GM10847 (cell line): Measurements from ENCODE around the gene C20orf202.

ENCODE experiments used
- POLR2A ChIP-seq: IDR thresholded peaks from 2 replicates; pipeline ENCODE4 v1.6.1; 2011; ENCODE audit not compliant: insufficient read length; ENCODE audit errors: extremely low read depth

C20orf202 gene

GRCh38 chr20:1212607-1213396 lies 9.5 kb downstream of the C20orf202 start:
- no peak for TF ChIP-seq POLR2A

DNA sequence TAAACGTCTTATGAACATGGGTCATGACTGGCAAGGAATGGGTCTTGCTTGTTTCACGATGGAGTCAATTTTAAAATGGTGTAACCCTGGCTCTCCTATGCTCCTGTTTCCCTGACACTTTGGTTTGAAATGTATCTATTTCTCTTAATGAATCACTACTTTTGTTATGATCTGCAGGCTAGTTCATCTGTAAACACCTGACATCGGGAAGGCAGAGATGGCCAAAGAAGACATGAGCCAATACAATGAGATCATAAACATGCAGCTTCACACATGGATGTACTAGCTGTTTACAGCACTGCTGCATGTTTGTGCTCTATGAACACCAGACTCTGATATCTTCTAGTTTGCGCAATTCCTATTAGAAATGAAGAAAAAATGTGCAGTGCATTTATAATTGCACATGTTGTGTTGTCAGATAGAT lies 11.6 kb downstream of the C20orf202 start:
- TF ChIP-seq POLR2A, result no peak

DNA sequence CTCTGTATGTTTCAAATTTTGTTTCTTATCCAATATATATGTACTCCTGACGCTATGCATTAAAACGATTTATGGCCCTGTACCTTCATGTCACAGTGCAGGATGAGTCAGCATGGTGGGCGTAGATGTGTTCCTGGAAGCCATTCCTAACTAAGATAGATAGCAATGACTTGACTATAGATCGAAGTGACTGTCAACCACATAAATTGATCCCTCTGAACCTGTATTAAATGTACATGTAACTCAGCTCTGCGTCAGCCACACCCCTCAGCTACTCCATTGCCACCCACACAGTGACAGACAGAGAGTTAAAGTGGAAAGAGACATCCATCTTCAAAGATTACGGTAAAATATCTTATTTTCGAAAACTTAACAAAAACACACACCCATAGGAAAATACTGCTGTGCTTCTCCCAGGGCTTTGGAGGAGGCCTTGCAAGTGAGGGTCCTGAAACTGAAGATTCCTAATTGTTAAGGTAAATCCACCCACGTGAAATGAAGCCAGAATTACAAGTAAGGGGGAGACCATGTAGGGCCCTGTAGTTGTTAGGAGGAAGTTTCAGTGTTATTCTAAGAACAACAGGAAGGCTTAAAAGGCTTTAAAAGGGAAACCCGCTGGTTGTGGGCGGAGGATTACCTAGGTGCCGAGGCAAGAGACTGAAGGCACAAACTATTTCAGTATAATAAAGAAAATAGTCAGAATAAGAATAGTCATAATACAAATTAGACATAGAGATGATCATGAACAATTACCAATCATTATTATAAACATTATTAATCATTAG lies 12.3 kb downstream of the C20orf202 start:
- TF ChIP-seq POLR2A, result no peak

- TF ChIP-seq POLR2A, result no peak
Measured at GRCh38 chr20:1224205-1224890, 21.1 kb downstream of the C20orf202 start.

DNA sequence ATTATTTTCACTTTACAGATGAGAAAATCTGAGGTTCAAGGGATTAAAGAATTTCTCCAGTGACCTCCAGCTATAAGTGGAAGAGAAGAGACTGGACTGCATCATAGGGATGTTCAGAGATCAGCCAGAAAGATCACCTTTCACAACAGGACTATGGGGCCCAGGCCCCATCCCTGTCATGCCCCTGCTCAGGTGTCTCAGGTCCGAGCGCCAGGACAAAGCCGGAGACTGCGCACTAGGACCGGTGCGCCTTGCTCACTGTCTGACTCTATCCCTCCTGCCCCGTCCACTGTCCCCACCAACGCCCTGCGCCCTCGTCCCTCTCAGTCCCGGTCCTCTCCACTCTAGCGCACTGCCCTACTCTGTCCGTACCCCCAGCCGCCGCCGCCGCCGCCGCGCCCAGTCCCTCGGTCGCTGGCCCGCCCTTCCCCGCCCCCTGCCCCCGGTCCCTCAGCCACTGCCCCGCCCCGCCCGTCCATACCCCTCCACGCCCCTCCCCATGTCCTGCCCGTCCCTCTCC lies 22.1 kb downstream of the C20orf202 start:
- TF ChIP-seq POLR2A, result no peak

DNA sequence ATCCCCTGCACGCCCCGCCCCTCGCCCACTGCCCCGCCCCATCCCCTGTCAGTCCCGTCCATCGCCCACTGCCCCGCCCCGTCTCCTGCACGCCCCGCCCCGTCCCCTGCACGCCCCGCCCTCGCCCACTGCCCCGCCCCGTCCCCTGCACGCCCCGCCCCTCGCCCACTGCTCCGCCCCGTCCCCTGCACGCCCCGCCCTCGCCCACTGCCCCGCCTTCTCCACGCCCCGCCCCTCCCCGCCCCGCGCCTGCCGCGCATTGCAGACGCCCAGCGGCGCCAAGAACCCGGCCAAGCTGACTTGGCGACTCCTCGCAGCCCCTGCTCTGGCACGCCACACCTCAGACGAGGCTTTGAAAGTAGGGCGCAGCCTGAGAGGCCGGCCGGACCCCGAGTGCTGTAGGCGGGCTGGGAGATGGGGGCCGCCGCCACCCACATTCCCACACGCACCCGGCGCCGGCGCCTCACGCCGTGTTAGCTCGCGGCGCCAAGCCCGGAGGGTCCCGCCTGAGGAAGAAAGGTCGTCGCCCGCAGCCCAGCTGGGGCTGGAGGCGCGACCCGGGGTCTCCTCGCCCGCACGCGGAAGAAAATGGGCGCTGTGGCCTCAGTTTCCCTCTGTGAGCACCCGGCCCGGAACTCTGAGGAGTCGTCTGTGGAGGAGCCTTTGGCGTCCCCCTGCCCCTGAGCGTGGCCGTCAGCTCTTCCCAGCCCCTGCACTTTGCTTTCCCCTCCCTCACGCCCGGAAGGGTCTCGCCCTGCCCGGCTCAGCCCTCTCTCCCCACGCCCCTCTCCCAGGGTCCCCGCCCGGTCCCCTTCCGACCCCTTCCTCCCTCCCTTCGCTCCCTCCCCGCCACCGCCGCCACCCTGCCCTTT lies 22.8 kb downstream of the C20orf202 start, which contains the start of gene RAD21L1:
Gene RAD21L1 (plus strand): TSS at position 262 of the 872 bp plus-strand sequence. CDS start 2,410 bp downstream, outside the sequence.
- TF ChIP-seq POLR2A, result no peak

DNA sequence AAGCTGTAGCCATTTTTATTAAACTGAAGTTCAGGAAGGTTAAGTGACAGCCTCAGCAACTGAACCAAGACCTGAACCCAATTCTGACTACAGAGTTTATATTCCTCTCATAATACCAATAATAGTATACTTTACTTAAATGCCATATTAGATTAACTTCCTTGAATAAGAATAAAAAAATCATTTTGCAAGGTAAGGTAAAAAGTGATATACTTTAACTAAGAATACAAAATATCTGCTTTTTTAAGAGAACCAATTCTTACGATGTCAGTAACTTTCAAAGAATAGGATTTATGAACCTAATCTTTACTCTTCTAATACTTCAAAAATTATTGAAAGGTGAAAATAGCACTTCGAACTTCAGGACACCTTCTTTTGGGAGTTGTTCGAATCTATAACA lies 26.3 kb downstream of the C20orf202 start:
- TF ChIP-seq POLR2A, result no peak

DNA sequence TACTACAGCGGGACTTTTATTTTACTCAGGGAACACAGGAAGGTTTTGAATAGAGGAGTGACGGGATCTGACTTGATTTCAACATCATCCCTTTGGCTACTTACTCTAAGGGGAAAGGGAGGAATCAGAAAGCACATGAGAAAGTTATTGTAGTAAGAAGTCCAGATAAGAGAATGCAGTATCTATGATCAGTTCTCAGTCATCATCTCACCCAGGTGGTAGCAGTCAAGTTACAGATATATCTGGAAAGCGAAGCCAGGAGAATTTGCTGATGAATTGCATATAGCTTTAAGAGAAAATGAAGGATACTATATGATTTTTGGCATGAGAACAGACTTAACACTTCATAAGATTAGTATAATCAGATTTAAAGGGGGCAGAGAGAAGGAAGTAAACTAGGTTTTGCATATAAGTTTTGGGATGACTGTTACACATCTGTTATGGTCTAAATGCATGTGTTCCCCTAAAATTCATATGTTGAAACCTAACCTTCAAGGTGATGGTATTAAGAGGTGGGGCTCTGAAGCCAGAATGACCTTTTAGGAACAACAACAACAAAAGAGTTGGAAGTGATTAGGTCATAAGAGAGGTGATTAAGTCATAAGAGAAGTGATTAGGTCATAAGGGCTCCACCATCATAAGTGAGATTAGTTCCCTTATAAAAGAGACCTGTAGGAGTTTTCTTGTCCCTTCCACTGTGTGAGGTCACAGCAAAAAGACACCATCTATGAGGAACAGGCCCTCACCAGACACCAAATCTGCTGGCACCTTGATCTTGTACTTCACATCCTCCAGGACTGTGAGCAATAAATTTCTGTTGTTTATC lies 29.2 kb downstream of the C20orf202 start:
- no peak for TF ChIP-seq POLR2A

DNA sequence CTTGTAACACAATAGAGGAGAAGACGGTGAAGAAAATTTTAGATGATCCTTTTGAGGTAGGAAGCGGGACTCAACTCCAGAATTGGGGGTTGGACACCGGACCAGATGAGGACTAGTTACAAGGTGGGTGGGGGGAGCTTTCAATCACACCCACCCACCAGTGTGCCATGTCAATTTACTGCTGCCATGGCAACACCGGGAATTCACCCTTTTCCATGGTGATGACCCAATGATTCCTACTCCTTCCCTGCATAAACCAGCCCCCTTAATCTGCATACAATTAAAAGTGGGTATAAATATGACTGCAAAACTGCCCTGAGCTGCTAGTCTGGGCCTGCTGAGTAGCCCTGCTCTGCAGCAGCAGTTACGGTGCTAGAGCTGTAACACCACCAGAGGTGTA lies 37.3 kb downstream of the C20orf202 start:
- no peak for TF ChIP-seq POLR2A

GRCh38 chr20:1241456-1241855 lies 38.2 kb downstream of the C20orf202 start:
- no peak for TF ChIP-seq POLR2A

- TF ChIP-seq POLR2A, result no peak
Measured at GRCh38 chr20:1242099-1242498, 38.8 kb downstream of the C20orf202 start.

DNA sequence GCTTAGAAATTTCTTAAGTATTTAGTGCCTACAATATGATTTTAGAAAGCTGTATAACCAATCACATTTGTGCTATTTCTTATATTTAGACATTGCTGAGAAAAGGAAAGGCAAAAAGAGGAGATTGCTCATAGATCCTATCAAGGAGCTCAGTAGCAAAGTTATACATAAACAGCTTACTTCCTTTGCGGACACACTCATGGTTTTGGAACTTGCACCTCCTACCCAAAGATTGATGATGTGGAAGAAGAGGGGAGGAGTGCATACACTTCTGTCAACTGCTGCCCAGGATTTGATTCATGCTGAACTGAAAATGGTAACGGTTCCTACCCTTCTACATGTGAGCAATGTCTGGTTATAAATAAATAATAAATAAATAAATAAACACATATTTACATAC lies 39.3 kb downstream of the C20orf202 start:
- no peak for TF ChIP-seq POLR2A

GRCh38 chr20:1245578-1245977 lies 42.3 kb downstream of the C20orf202 start:
- TF ChIP-seq POLR2A, result no peak

- no peak for TF ChIP-seq POLR2A
Measured at GRCh38 chr20:1247689-1248088, 44.4 kb downstream of the C20orf202 start.
